Neuron (in vitro differentiated cells): ENCODE results near the gene SAP25.
A peak's percentile ranks its signal among the peaks of the same experiment; 100 is the strongest.

Source experiments
- H2AFZ ChIP-seq: one replicate; pipeline ENCODE4 v1.6.1; 2013; ENCODE audit warnings: low read depth, mild to moderate bottlenecking, inconsistent platforms, low read length, moderate library complexity
- H3K27me3 ChIP-seq: one replicate; pipeline ENCODE4 v1.6.1; 2013; ENCODE audit warnings: low read length; ENCODE audit not compliant: insufficient read depth
- H3K36me3 ChIP-seq: one replicate; pipeline ENCODE4 v1.6.1; 2013; ENCODE audit warnings: low read length; ENCODE audit not compliant: insufficient read depth
- H3K4me1 ChIP-seq: one replicate; pipeline ENCODE4 v1.6.1; 2013; ENCODE audit warnings: low read length; ENCODE audit not compliant: insufficient read depth
- H3K4me3 ChIP-seq: 2 replicates; pipeline ENCODE4 v1.5.1; 2013; ENCODE audit warnings: mild to moderate bottlenecking, low read length, moderate library complexity
- H3K9me3 ChIP-seq: one replicate; pipeline ENCODE4 v1.6.1; 2013; ENCODE audit warnings: low read length

Gene SAP25

GRCh38 chr7:100604976-100605911 is 31.5 kb upstream of the SAP25 start:
- Histone ChIP-seq H3K4me1 (peaks cover 31% of the 10 kb centered on the region), H3K9me3 (no peaks in the 10 kb centered on the region), H2AFZ (no peak overlapping the region), H3K4me3 (peak overlapping the region; percentile 22), H3K27me3 (no peaks in the 10 kb centered on the region), H3K36me3 (no peaks in the 10 kb centered on the region)

GRCh38 chr7:100604028-100604975 is 30.6 kb upstream of the SAP25 start:
- Histone ChIP-seq H3K27me3 (no peaks in the 10 kb centered on the region), H3K4me1 (peaks cover 33% of the 10 kb centered on the region), H2AFZ (no peak overlapping the region), H3K9me3 (no peaks in the 10 kb centered on the region), H3K36me3 (no peaks in the 10 kb centered on the region), H3K4me3 (peak overlapping the region; percentile 33)

GRCh38 chr7:100603726-100604027 is 30.0 kb upstream of the SAP25 start:
- Histone ChIP-seq H3K4me3 (peak overlapping the region; percentile 33), H3K9me3 (no peaks in the 10 kb centered on the region), H3K36me3 (no peaks in the 10 kb centered on the region), H2AFZ (no peak overlapping the region), H3K27me3 (no peaks in the 10 kb centered on the region), H3K4me1 (peaks cover 33% of the 10 kb centered on the region)

DNA sequence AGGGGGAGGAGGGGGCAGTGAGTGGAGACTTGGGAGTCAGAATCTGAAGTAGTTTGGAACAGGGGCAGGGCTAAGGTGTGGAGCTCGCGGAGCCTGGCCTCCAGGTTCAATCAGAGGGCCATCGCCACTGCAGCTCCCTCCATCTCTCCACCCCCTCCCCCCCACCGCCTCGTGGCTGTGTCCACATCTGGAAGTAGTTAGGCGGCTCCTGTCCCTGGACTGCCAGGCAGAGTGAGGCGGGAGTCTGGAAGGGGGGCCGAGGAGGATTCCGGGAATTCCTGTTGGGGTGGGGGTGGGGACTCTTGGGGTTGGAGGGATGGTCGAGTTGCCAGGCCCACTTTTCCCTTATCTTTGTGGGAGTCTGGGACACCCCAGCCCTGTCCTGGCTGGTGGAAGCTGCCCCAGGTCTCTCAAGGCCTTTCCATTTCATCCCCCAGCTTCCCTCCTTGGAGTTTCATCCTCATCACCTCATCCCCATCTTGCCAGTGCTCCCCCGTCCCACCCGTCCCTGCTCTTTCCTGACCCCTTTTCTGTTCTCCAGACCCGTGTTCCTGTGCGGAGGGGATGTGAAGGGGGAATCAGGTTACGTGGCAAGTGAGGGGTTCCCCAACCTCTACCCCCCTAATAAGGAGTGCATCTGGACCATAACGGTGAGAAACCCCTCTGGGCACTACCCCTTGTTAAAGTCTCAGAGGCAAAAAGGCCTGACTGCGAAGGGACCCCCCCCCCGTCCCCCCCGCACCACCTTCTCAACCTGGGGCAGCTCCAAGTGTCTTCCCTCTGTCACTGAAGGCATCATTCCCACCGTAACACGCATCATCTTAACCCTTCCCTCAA is 29.4 kb upstream of the SAP25 start:
- Histone ChIP-seq H3K9me3 (no peaks in the 10 kb centered on the region), H3K27me3 (no peaks in the 10 kb centered on the region), H3K4me1 (peaks cover 33% of the 10 kb centered on the region), H3K4me3 (peak overlapping the region; percentile 33), H3K36me3 (no peaks in the 10 kb centered on the region), H2AFZ (no peak overlapping the region)

GRCh38 chr7:100600730-100601038 is 27.0 kb upstream of the SAP25 start:
- Histone ChIP-seq H3K4me1 (peaks cover 33% of the 10 kb centered on the region), H3K36me3 (no peaks in the 10 kb centered on the region), H3K4me3 (no peak overlapping the region), H3K27me3 (no peaks in the 10 kb centered on the region), H3K9me3 (no peaks in the 10 kb centered on the region), H2AFZ (no peak overlapping the region)

DNA sequence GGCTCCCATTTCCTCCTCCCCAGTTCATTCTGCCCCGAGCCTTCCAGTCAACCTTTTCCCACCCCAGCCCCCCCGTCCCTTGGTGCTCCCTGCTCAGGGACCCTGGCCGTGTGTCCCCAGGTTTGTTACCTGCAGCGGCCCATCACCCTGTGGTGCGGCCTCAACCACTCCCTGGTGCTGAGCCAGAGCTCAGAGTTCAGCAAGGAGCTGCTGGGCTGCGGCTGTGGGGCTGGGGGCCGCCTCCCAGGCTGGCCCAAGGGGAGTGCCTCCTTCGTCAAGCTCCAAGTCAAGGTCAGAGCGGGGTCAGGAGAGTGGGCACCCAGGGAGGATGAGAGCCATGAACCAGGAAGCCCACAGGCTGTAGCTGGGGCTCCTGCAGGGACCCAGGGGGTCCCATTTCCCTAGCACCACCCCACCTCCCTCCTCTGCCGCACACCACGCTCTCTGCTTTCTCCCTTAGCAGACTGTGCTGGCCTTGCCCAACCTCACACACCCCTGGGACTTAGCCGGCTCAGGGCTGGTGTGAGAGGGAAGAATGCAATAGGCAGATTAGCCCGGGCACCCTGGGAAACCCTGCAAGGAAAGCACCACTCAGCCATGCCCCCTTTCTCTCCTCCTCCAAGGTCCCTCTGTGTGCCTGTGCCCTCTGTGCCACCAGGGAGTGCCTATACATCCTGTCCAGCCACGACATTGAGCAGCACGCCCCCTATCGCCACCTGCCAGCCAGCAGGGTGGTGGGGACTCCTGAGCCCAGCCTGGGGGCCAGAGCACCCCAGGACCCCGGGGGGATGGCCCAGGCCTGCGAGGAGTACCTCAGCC is 26.4 kb upstream of the SAP25 start:
- Histone ChIP-seq H2AFZ (no peak overlapping the region), H3K36me3 (no peaks in the 10 kb centered on the region), H3K4me1 (peaks cover 33% of the 10 kb centered on the region), H3K27me3 (no peaks in the 10 kb centered on the region), H3K9me3 (no peaks in the 10 kb centered on the region), H3K4me3 (no peak overlapping the region)

- Histone ChIP-seq H3K27me3 (no peaks in the 10 kb centered on the region), H3K4me3 (no peak overlapping the region), H3K9me3 (no peaks in the 10 kb centered on the region), H2AFZ (no peak overlapping the region), H3K4me1 (peaks cover 30% of the 10 kb centered on the region), H3K36me3 (no peaks in the 10 kb centered on the region)
Measured at GRCh38 chr7:100598425-100598824, 24.7 kb upstream of the SAP25 start.

- Histone ChIP-seq H3K27me3 (no peaks in the 10 kb centered on the region), H3K9me3 (no peaks in the 10 kb centered on the region), H3K4me1 (peaks cover under 1% of the 10 kb centered on the region), H3K4me3 (no peak overlapping the region), H2AFZ (no peak overlapping the region), H3K36me3 (no peaks in the 10 kb centered on the region)
Measured at GRCh38 chr7:100595188-100595587, 21.5 kb upstream of the SAP25 start.

DNA sequence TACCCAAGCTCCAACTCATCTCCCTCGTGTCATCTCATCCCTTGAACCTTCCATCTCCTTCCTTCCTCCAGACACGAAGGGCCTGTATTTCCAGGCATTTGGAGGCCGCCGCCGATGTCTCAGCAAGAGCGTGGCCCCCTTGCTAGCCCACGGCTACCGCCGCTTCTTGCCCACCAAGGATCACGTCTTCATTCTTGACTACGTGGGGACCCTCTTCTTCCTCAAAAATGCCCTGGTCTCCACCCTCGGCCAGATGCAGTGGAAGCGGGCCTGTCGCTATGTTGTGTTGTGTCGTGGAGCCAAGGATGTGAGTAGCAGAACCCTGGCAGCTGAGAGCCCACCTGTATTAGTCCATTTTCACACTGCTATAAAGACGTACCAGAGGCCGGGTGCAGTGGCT is 17.9 kb upstream of the SAP25 start:
- Histone ChIP-seq H3K36me3 (no peaks in the 10 kb centered on the region), H3K9me3 (no peaks in the 10 kb centered on the region), H2AFZ (no peak overlapping the region), H3K4me1 (peaks cover 5% of the 10 kb centered on the region), H3K4me3 (no peak overlapping the region), H3K27me3 (no peaks in the 10 kb centered on the region)

- H3K27me3 ChIP-seq = no peaks in the 10 kb centered on the region
- peaks cover 8% of the 10 kb centered on the region for H3K4me1 ChIP-seq
- H3K4me3 ChIP-seq = no peak overlapping the region
- no peaks in the 10 kb centered on the region for H3K36me3 ChIP-seq
- H2AFZ ChIP-seq = no peak overlapping the region
- H3K9me3 ChIP-seq = no peaks in the 10 kb centered on the region
Measured at GRCh38 chr7:100590077-100590737, 16.5 kb upstream of the SAP25 start.

GRCh38 chr7:100589341-100589947 is 15.7 kb upstream of the SAP25 start:
- Histone ChIP-seq H2AFZ (no peak overlapping the region), H3K4me3 (no peak overlapping the region), H3K36me3 (no peaks in the 10 kb centered on the region), H3K4me1 (peaks cover 16% of the 10 kb centered on the region), H3K9me3 (no peaks in the 10 kb centered on the region), H3K27me3 (no peaks in the 10 kb centered on the region)
